GF-D8 (cell line): Measurements from ENCODE around the gene BPIFB3.

ENCODE experiments used
- DNase-seq: peaks from one replicate; lab custom pipeline; 2025; lab: John Stamatoyannopoulos, UW

BPIFB3 gene

GRCh38 chr20:33015700-33016580 is 37.8 kb upstream of the BPIFB3 start:
- no peak for DNase-seq

- no peak for DNase-seq
Observed at GRCh38 chr20:33016581-33017109, 37.1 kb upstream of the BPIFB3 start.

- DNase-seq = no peak
Observed at GRCh38 chr20:33017542-33017941, 36.2 kb upstream of the BPIFB3 start.

GRCh38 chr20:33018169-33018931 is 35.4 kb upstream of the BPIFB3 start:
- no peak for DNase-seq

- DNase-seq = no peak
Observed at GRCh38 chr20:33019465-33020277, 34.0 kb upstream of the BPIFB3 start.

- DNase-seq = no peak
Observed at GRCh38 chr20:33020278-33021161, 33.2 kb upstream of the BPIFB3 start.

- DNase-seq = no peak
Observed at GRCh38 chr20:33021879-33022278, 31.8 kb upstream of the BPIFB3 start.

- no peak for DNase-seq
Observed at GRCh38 chr20:33022289-33022688, 31.4 kb upstream of the BPIFB3 start.

GRCh38 chr20:33022694-33023438 is 30.8 kb upstream of the BPIFB3 start:
- DNase-seq = no peak

- DNase-seq = no peak
Observed at GRCh38 chr20:33023439-33024242, 30.1 kb upstream of the BPIFB3 start.

GRCh38 chr20:33024243-33024560 is 29.5 kb upstream of the BPIFB3 start:
- DNase-seq = no peak

- DNase-seq = no peak
Observed at GRCh38 chr20:33024609-33025317, 28.9 kb upstream of the BPIFB3 start.

GRCh38 chr20:33025318-33025876 is 28.3 kb upstream of the BPIFB3 start:
- DNase-seq = no peak

- no peak for DNase-seq
Observed at GRCh38 chr20:33026072-33026778, 27.5 kb upstream of the BPIFB3 start.

- no peak for DNase-seq
Observed at GRCh38 chr20:33026779-33027759, 26.6 kb upstream of the BPIFB3 start.
